GM21786 (cell line): ENCODE measurements around the gene C16orf86.

Source experiments
- ATAC-seq: cut with Tn5 transposase; IDR thresholded peaks from one replicate; pipeline ENCODE4 v1.9.1; 2021; ENCODE audit not compliant: unreplicated experiment

C16orf86 gene, protein sequence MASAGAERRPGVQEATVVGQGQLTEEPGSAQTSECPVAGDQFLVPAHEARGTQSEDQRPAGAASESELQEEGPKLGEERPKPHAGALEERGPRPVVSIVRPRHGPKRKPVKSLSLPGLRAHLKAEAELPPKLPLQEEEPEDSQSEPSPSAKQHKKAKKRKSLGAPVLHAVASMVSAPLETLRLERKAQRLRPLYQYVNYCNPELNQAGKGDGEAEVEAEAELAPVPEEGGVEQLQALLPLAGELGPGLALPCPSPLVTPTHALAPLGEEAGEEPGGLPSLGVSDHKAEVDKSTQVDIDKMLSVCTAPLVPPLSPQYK

DNA sequence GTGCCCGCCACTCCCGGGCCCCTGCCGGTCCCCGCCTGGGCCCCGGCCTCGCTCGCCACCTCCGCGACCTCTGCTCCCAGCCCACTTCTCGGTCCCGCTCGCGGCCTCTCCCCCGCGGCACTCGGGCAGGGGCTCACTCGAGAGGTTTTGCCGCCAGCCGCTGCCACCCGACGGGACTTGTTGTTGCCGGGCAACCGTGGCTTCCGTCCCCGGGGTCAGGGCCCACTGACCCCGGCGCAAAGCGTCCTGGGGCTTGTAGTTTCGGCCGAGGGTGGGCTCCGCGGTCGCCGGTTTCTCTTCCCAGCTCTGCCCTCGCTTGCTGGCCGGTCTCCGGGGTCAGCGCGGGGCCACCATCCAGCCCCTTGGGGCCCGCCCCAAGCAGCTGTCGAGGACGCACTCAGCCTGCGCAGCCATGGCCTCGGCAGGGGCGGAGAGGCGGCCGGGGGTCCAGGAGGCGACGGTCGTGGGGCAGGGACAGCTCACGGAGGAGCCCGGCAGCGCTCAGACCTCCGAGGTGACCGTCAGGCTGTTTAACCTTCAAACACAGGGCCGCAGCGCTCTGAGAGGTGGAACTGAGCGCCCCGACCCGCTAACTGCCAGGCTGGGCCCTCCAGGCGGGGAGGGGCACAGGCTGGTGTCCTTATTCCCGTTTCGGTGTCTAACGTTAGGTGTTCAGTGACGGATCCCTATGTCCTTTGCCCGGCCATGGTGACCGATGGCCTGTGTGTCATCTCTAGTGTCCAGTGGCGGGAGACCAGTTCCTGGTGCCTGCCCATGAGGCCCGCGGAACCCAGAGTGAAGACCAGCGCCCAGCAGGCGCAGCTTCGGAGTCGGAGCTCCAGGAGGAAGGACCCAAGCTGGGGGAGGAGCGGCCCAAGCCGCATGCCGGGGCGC is at the start of gene C16orf86, which contains the start of gene ENKD1:
C16orf86 (plus strand) TSS at position 256 of the 894 bp plus-strand sequence; CDS start at position 413, 157 bp downstream.
ENKD1 (minus strand) TSS at position 192 of the 894 bp plus-strand sequence. CDS start 308 bp downstream, outside the sequence.
- ATAC-seq = peak; percentile 50

DNA sequence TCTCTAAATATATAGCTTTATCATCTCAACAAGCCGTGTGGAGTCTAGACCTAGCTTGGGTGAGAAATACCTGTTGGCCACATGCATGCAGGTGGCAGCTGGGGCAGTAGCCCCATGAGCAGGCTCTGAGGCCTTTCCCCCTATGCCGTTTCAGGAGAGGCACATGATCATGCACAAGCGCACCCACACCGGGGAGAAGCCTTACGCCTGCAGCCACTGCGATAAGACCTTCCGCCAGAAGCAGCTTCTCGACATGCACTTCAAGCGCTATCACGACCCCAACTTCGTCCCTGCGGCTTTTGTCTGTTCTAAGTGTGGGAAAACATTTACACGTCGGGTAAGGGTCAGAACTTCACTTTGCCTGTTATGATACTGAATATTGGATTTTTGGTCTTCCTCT is 38.4 kb upstream of the C16orf86 start:
- ATAC-seq = no peak

DNA sequence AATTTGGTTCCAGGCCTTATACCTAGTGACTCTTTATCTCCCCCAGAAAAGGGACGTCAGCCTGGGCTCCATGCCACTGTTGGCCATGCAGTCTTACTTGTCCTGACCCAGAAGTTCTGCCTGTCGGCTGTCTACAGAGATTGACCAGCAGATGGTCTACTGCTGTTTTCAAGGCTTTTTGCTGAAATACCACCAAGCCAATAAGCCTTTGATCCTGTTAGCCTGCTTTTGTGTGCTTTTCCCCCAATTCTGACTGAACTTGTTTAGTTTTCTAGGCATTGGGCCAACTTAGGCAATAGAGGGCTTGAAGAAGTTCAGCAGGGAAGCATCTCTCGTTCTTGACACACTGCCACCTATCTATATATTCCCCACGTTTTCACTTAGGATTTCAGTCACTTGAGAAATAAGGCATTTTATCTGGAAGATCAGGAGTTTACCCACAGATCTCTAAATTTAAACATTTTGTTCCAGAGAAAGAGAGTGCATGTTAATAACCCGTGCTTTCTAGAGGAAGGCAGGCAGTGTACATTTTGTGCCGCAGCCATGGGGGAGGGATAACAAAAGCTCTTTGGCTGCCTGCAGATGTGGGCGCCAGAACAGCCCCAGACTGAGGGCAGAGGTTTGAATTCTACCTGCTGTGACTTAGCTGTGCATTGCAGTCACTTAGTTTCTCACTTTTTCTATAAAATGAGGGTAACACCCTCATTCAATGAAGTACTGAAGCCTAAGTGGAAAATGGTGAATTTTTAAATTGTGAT is 34.0 kb upstream of the C16orf86 start:
- ATAC-seq = no peak

DNA sequence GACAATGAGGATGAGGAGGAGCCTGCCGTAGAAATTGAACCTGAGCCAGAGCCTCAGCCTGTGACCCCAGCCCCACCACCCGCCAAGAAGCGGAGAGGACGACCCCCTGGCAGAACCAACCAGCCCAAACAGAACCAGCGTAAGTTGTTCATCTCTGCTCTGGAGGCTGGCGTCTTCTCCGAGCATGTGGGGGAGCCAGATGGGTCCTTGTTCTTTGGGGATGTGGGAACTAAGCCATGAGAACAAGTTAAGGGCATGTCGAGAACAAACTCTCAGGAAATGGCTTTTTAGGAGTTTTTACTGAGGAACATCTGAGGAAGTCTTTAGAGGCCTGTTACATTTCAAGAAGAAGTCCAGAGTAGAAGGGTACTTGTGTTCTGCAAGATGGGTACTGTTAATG is 29.9 kb upstream of the C16orf86 start:
- no peak for ATAC-seq

DNA sequence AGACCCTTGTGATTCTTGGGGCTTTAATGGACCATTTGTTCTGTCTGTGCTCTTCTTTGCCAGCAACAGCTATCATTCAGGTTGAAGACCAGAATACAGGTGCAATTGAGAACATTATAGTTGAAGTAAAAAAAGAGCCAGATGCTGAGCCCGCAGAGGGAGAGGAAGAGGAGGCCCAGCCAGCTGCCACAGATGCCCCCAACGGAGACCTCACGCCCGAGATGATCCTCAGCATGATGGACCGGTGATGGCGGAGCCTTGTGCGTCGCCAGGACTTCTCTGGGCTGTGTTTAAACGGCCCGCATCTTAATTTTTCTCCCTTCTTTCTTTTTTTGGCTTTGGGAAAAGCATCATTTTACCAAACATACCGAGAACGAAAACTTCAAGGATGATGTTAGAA is 29.0 kb upstream of the C16orf86 start:
- no peak for ATAC-seq

DNA sequence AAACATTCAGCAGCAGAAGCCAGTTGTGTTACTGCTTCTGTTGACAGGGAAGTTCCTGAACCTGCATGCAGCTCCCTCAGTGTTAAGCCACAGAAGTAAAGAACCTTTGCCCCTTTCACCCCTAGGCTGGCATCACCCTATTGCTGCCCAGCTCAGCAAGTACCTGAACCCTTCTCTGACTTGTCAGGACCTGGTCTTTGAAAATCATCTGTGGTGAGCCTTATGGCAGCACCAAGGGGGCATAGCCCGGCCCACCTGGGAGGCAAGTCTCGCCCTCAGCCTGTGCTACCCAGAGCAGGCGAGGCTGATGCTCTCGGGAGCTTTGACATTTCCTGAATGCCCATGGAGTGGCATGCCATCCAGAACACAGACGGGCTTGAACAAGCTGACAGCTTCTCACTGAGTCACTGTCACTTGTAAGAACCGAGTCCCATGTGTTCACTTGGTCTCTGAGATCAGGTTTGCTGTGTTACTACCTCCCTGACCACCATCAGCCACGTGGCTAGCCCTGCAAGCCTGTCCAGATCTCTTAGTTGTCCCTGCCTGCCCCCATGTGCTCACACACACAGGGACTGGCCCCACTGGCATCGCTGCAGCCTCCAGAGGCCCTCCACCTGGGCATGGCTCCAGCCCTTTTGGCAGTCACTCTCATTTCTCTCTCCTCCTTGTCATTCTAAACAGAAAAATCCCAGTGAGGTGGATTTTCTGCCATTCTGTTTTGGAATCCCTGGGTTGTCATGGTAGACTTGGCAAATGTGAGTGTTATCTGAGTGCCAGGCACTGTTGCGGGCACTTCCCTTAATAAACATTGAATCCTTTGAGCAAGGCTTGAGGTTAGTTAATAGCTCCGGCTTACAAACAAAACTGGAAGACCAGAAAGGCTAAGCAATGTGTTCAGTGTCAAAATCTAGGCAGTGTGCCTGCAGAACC is 24.6 kb upstream of the C16orf86 start:
- ATAC-seq = no peak

DNA sequence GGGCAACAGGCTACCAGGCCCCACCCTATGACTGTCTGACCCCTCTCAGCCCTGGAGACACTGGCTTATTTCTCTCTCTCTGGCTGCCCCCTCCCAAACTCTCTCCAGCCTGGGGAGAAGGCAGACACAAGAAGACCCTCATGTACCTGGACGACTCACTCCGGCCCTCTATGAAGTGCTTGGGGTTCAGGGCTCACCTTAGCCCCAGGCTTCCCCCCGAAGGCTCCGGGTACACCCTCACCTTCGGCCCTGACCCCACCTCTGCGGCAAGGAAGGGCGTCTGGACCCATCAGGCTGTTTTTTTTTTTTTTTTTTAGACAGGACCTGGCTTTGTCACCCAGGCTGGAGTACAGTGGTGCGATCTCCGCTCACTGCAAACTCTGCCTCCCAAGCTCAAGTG is 22.6 kb upstream of the C16orf86 start:
- no peak for ATAC-seq

DNA sequence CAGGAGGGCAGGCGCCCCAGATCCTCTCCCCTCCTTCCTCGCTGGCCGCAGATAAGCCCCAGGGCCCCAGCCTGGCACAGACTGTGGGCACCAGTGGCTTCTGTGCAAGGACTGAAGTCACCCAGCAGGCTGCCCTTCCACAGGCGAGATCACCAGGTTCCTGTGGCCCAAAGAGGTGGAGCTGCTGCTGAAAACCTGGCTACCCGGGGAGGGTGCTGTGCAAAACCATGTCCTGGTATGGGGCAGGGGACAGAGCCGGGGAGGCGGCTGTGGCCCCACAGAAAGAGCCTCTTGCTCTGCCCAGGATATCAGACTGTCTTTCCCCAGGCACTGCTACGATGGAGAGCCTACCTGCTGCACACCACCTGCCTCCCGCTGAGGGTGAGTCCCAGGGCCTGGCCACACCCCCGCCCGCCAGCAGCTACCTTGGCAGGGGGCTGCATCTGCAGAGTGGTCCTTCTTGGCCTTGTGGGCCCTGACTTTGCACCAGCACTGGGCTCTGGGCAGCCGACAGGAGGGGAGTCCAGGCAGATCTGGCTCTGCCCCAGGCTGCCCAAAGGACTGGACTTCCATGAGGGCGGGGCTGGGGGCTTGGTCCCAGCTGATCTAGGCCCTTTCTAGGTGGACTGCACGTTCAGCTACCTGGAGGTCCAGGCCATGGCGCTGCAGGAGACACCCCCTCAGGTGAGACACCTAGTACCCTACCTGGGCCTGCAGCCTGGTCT is 21.1 kb upstream of the C16orf86 start:
- ATAC-seq = no peak

DNA sequence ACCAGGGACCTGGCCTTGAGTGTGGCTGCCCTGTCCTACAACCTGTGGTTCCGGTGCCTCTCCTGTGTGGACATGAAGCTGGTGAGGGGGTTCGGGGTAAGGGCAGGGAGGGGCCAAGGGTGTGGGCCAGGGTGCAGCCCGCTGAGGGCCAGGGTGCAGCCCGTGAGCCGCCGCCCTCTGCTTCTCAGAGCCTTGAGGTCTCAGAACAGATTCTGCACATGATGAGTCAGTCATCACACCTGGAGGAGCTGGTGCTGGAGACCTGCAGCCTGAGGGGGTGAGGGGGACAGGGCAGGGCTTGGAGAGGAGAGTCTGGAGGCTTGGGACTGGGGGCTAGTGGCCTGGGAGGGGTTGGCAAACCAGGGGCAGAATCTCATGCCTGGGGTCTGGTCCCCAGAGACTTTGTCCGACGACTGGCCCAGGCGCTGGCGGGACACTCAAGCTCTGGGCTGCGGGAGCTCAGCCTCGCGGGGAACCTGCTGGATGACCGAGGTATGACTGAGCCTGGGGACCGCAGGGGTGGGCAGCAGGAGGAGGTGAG is 19.4 kb upstream of the C16orf86 start:
- no peak for ATAC-seq

DNA sequence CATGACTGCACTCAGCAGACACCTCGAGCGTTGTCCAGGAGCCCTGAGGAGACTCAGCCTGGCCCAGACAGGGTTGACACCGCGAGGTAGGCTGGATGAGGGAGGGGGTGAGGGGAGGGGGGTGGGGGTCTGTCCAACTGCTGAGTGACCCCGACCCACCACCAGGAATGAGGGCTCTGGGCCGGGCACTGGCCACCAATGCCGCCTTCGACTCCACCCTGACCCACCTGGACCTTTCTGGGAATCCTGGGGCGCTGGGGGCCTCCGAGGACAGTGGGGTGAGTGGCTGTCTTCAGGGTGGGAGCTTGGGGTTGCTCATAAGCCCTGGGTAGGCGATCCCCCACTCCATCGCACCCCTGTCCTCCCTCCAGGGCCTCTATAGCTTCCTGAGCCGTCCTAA is 18.9 kb upstream of the C16orf86 start:
- no peak for ATAC-seq

DNA sequence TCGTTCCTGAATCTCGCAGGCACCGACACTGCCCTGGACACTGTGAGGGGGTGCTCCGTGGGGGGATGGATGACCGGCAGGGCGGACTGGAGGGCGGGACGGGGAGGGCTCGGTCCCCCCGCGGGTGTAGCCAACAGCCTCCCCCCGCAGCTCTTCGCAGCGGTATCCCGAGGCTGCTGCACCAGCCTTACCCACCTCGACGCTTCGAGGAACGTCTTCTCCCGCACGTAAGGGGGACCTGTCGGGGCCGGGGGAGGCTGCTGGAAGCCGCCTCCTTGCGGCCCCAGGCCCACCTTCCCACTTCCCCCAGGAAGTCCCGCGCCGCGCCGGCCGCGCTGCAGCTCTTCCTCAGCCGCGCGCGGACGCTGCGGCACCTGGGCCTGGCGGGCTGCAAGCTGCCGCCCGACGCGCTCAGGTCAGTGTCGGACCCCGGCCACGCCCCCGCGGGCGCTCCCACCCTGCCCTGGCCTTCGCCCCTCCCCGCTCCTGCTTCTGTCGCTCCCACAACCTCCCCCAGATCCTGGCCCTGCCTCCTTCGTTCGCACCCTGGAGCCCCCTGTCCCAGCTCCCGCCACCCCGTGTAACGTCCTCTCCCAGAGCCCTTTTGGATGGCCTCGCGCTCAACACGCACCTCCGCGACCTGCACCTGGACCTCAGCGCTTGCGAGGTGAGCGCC is 18.4 kb upstream of the C16orf86 start:
- no peak for ATAC-seq

DNA sequence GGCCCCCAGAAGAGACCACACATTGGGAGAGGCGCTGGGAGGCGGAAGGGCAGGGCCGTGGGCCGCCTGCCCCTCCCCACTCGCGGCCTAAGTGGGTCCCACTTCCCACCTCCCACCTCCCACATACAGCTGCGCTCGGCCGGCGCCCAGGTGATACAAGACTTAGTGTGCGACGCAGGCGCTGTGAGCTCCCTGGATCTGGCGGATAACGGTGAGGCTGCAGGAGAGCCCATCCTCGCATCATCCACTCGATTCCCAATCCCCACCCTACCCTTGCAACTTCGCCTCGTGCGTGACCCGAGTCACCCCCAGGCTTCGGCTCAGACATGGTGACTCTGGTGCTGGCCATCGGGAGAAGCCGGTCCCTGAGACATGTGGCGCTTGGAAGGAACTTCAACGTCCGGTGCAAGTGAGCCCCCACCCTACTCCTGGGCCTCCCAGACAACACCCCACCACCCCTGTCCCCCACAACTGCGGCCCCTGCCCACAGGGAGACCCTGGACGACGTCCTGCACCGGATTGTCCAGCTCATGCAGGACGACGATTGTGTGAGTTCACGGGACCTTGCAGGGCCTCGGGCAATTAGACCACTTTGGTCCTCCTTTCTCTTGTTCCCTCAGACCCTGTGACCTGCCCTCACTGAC is 17.7 kb upstream of the C16orf86 start:
- ATAC-seq = no peak

DNA sequence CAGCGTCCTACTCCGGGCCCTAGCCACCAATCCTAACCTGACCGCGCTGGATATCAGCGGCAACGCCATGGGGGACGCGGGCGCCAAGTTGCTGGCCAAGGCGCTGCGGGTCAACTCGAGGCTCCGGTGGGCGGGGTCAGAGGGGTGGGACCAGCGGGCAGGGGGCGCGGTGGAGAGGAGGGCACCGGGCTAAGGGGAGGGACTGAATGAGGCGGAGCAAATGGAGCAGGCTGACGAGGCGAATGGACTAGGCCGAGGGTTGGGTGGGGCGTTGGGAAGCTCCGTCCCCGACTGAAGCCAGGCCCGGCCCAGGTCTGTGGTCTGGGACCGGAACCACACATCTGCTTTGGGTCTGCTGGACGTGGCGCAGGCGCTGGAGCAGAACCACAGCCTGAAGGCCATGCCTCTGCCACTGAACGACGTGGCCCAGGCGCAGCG is 17.1 kb upstream of the C16orf86 start:
- no peak for ATAC-seq

DNA sequence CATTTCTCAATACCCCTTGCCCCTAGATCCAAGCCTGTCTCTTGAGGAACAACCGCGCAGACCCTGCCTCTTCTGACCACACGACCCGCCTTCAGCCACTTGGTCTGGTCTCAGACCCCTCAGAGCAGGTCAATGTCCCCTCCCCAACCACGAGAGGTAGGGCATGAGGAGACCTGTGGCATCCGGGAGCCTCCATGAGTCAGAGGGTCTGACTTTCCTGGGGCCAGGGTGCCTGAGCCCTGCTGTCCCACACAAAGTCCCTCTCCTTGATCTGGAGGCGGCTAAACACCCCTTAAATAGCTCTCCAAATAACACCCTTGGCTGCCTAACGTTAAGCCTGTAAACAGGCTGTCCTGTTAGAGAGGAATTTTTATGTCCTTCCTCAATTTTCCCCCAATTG is 16.6 kb upstream of the C16orf86 start:
- no peak for ATAC-seq

DNA sequence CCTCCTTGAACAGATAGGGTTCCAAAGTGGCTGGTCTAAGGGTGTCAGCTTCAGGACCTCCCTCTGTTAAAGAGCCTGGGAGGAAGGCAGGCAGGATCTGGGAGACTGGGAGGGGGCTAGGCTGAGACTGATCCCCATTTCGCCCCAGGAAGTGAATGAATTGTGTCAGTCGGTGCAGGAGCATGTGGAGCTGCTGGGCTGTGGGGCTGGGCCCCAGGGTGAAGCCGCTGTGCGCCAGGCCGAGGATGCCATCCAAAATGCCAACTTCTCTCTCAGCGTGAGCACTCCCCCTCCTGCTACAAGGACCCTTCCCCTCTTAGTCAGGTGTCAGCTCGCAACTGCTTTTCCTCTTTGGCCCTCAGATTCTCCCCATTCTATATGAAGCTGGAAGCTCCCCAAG is 15.6 kb upstream of the C16orf86 start:
- no peak for ATAC-seq

DNA sequence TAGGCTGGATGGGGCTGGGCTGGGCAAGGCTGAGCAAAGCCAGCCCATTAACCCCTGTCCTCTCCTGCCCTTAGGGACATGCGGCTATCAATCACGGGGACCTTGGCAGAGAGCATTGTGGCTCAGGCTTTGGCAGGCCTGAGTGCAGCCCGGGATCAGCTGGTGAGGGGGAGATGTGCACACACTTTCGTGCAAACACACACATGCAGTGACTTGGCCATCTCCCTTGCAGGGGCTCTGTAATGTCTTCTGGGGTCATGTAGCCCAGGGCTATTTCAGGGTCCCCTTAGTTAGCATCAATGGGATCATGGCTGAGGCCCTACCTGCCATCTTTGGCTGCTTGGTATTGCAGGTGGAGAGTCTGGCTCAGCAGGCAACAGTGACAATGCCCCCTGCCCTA is 14.8 kb upstream of the C16orf86 start:
- ATAC-seq = no peak

DNA sequence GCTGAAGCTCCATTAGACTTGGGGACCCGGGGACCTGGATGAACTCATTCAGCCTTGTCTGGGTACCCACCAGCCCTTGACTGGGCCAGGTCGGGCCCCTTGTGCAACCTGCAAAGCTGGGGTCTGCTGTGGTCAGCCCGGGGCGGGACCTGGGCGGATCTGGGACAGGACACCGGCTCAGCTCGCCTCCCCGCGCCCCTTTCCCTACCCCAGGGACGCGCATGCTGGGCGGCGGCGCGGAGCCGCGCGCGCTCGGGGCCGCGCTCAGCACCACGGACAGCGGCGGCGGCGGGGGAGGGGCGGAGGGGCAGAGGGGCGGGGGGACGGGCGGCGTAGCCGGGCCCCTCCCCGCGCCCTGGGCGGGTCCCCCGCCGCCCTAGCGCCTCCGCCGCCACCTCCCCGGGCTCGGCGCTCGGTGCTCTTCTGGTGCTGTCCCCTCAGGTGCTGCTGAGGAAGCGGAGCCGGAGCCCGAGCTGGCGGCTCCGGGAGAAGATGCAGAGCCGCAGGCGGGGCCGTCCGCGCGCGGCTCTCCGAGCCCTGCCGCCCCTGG is 14.0 kb upstream of the C16orf86 start:
- no peak for ATAC-seq
